T-helper 2 cell (primary cell): Measurements from ENCODE around the gene VAMP4.
A peak's percentile ranks its signal among the peaks of the same experiment; 100 is the strongest.

ENCODE experiments used
- DNase-seq, 5 experiments: peaks; one replicate each; pipeline versions ENCODE4 v3.0.0 to v3.0.0-alpha.2; 2012 to 2022
- total RNA-seq, 2 donors: gene quantifications; one replicate each; lab custom pipeline; 2026; lab: John Stamatoyannopoulos, UW

Gene VAMP4, protein sequence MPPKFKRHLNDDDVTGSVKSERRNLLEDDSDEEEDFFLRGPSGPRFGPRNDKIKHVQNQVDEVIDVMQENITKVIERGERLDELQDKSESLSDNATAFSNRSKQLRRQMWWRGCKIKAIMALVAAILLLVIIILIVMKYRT
- 18.4 to 36.7 reads per million in 2 donors for total RNA-seq

GRCh38 chr1:171741872-171742576 is at the start of gene VAMP4:
VAMP4 (minus strand) TSS chr1:171742065; CDS start chr1:171738414, 3,651 bp downstream.
- peak; percentile 69 to 94 (median 80) for DNase-seq

- DNase-seq, result no peak
These were observed 48.5 kb upstream of the VAMP4 start for GRCh38 chr1:171790318-171790717.

DNA sequence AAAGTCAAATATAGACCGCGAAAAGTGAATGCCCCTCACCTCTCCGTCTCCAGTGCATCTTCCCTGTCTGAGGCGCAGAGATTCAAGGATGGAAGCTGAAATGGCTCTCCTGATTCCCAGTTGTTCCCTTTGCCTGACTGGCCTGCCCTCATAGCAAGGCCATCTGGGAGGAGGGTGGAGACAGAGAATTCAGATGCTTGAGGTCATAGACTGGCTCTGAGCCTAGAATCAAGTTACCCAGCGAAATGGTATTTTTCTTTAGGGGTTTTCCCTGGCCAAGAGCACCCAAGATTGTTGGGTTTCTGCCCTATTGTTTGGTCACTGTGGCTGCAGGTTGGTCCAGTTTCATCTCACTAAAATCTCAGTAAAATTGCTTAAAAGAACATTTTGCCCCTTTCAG is 46.8 kb upstream of the VAMP4 start:
- DNase-seq, result no peak

DNA sequence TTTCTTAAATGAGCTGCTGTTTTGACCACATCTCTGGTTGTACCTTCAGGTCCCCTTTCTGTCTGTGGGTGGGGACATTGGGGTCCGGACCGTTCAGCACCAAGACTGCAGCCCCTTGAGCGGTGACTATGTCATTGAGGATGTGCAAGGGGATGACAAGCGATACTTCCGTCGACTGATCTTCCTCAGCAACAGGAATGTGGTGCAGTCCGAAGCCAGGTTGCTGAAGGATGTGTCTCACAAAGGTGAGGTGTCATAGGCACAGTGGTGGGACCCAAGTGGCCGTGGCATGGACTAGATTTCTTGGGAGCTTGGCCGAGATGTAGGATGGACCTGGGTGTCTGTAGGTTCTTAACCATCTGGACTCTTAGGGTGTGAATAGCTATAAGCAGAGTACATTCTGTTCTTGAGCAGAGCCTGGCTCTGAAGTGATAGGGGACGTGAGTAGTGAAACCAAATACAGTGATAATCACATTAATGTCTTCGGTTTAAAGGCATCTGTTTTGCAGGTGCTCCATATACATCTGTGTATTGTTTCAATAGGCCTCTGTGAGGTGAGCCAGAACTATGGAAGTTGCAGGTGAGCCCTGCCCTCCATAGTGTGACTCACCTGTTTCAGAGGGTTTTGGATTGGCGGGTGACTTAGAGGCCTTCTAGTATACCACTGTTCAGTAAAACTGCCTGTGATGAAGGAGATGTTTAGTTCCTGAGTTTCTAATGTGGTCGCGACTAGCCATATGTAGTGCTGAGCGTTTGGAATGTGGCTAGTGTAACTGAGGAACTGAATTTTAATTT is 46.0 kb upstream of the VAMP4 start:
- no peak for DNase-seq

GRCh38 chr1:171786534-171786933 is 44.7 kb upstream of the VAMP4 start:
- DNase-seq, result no peak

DNA sequence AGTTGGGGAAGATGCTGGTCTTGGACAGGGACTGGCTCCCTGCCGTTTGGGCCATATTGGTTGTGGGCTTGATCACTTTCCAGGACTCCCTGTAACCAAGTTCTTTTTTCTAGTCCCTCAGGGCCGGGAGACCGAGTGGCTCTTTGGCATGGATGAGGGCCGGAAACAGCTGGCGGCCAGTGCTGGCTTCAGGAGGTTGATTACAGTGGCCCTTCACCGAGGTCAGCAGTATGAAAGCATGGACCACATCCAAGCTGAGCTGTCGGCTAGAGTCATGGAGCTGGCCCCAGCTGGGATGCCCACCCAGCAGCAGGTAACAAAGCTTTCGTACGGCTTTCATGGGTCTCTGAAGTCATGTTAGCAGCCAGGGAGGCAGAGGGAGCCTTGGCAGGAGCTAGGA is 43.9 kb upstream of the VAMP4 start:
- DNase-seq, result no peak

- DNase-seq, result peak in 1 of 5 experiments; percentile 77
These were observed 42.9 kb upstream of the VAMP4 start for GRCh38 chr1:171784784-171785183.

DNA sequence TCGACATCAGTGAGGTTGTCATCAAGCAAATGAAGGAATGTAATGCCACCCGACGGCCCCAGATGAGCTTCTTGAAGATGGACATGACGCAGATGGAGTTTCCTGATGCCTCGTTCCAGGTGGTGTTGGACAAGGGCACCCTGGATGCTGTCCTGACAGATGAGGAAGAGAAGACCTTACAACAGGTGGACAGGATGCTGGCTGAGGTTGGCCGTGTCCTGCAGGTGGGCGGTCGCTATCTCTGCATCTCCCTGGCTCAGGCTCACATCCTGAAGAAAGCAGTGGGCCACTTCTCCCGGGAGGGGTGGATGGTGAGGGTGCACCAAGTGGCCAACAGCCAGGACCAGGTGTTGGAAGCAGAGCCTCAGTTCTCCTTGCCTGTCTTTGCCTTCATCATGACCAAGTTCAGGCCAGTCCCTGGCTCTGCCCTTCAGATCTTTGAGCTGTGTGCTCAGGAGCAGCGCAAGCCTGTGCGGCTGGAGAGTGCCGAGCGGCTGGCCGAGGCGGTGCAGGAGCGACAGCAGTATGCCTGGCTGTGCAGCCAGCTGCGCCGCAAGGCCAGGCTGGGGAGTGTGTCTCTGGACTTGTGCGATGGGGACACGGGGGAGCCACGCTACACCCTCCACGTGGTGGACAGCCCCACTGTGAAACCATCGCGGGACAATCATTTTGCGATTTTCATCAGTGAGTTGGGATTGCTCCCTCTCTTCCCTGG is 42.1 kb upstream of the VAMP4 start:
- DNase-seq, result no peak

DNA sequence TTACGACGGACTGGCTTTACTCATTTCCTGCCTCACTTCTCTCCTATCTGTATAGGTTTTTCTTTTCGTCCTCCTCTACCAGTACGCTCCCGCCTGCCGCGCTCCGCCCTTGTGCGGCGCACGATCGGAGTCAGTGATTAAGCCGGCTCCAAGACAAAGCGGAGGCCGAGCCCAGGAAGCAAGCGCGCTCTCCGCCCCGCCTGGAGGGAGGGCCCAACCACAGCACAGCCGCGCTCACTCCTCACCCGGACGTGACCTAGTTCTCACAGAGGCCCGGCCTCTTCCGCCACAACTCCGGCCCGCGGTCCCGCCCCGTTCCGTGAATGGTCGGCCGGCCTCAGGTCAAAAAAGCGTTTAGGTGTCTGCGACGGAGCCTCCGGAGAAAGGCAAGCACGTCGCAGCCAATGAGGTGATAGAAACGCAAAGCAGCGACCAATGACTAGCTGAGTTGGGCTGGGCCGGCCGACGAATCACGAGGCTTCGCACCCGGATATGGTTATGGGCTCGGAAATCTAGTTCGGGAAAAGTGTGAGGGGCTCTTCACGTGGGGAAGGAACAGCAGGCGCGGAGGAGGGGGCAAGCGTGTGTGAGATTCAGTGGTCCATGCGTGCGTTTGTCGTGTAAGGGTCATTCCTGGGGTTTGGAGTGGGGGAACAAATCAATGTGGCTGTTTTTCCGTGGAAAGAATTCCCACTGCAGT is 39.5 kb upstream of the VAMP4 start, which contains the start of gene METTL13:
METTL13 (plus strand) TSS at position 485 of the 700 bp plus-strand sequence. CDS start 308 bp downstream, outside the sequence.
- DNase-seq, result peak; percentile 93 to 100 (median 98)

DNA sequence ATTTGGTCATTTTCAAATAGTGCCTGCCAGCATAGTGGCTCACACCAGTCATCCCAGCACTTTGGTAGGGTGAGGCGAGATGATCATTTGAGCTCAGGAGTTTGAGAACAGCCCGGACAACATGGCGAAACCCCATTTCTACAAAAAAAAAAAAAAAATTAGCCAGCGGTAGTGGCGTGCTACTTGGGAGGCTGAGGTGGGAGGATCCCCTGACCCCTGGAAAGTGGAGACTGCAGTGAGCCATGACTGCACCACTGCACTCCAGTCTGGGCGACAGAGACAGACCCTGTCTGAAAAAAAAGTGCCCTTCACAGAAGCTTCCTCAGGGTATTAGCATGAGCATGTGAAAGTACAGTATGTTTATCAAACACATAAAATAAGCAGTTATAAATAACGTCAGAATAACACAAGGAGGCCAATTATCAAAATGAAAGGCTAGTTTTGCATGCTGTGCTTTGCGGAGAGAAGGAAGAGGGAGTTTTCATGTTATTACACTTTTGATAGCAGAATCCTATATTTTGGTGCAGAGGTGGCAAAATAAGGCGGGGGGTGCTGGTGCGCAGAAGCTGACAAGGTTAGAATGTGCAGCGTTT is 38.8 kb upstream of the VAMP4 start:
- DNase-seq, result no peak

DNA sequence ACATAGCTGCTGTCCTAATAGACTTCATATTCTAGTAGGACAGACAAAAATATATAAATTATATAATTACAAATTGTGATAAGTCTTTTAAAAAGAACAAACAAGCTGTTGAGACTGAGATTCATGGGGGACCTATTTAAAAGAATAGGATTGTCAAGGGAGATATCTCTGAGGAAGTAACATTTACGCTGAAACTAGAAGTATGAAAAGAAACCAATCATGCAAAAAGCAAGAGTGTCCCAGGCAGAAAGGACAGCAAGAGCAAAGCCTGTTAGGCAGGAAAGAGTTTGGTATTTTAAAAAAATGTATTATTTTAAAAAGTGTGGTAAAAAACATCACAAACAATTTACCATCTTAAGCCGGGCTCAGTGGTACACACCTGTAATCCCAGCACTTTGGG is 30.4 kb upstream of the VAMP4 start:
- DNase-seq, result no peak

DNA sequence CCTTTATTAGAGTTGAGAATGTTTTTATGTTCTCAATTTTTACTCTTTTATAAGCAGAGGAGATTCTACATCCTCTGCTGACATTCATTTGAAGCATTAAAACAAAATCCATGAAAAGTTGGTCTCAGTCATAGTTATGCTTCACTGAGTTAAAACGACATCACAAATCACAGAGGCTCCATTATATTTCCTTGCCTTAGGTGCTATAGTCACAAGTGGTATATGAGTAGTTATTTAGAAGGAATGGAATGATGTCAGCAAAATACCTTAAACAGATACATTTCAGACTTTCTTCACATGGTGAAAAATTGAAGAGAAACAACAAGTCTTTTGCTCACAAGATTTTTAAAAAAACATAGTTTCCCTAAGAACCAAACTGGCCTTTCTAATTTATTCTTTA is 27.9 kb upstream of the VAMP4 start:
- no peak for DNase-seq

DNA sequence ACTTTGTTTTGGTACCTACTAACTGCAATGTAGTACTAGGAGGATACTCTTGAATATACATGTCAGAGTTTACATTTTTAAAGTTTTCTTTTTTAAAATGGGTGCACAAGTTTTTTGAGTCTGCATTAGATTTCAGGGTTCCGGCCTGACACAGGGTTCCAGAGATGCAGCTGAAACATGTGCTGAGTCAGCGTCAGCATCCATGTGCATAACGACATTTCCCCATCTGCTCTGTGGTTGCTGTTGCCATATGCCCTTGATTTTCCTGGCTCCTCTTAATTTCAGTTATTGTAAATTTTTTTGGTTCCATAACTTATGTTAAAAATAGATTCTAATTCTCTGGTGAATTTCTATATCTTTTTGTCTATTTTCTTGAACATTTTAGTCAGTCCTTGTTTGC is 27.3 kb upstream of the VAMP4 start:
- no peak for DNase-seq

DNA sequence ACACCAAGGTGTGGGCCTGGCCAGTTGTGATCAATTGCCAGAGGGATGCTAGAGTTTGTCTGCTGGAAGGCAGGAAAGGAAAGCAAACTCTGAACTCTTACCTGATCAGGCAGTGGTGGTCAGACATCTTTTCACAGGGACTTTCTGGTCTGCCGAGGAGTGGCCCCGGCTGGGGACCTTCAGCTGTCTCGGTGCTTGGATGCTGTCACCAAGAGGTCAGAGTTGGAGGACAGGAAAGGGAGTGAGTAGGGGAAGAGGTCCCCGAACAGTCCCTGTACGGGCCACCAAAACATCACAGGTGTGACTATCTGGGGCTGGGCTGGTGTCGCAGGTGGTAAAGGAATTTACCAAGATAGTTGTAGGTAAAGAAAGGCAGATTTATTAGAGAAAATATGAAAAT is 21.9 kb upstream of the VAMP4 start:
- DNase-seq, result no peak

GRCh38 chr1:171762143-171762563 is 20.3 kb upstream of the VAMP4 start:
- no peak for DNase-seq

DNA sequence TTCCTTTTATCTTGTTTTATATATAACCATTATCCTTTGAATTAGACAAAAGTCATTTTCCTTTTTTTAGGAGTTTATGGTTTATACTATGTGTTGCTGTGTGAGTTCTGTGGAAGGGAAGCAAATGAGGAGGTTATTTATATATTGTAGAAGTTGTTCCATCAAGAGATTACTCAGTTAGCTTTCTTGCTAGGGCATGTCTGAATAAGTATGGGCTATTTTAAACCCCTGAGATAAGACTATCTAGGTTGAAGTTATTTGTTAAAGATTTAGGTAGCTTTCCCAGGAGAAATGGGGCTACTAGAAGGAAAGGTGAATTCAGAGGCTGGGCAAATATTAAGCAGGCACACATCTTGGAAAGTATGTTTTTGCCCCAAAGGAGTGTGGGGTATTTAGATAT is 16.1 kb upstream of the VAMP4 start:
- no peak for DNase-seq

GRCh38 chr1:171756856-171757255 is 15.0 kb upstream of the VAMP4 start:
- no peak for DNase-seq

GRCh38 chr1:171754971-171755370 is 13.1 kb upstream of the VAMP4 start:
- DNase-seq, result no peak

DNA sequence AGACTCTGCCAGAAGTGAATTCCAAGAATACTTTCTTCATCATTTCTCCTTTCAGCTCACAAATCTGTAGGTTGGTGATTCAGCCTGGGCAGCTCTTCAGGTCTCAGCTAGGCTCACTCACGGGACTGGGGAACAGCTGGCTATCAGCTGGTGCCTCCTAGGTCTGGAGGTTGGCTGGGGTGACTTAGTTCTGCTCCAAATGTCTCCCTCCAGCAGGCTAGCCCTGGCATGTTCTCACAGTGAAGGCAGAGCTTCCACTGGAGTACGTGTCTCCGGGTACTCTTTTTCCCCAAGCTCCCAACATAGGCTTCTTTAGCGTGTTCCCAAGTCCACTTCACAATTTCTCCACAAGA is 12.5 kb upstream of the VAMP4 start:
- no peak for DNase-seq

DNA sequence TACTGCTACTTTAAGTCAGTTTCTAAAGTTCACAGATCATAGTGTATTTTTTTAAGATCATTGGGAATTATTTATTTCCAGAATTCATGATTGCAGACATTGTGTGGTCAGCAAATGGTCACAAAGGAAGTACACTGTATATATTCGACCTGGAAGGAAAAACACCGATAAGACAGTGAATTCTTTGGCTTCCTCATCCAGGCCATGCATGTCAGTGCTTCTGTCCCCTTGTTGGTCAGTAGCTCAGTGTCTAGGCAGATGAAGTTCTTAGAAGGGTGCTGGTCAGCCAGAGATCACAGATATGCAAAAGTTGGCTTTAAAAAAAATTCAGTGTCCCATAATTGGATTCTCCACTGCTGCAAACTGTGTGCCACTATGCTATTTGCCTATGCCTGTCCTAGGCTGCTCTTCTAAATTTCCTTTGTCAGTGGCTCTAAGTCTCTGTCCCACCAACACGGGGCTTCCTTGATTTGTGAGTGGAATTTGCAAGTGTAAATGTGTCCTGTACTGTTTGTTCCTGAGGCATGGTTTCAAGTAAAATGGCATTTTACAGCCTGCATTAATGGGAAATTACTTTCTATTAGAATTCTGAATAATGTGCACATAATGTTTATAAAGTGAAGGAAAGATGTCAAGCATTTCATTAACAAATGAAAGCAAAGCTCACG is 12.0 kb upstream of the VAMP4 start:
- DNase-seq, result no peak

DNA sequence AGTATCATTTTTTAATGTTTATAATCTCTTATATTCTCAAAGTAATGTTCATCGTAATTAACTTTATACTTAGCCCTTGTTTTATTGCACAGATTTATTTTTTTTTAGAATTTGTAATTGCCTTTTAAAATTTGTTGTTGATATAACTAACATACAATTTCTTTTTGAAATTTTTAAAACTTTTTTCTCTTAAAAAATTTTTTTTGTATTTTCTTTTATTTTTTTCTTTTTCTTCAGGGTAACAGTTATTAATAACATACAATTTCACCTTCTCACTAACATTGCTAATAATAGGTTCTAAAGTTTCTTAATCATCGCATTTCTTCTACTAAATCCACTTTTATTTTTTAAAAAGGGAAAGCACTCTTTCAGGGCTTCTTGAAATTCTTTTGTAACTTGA is 11.3 kb upstream of the VAMP4 start:
- no peak for DNase-seq
